ENCODE data around the gene PTPRQ.

- TF ChIP-seq, protein P1, sequence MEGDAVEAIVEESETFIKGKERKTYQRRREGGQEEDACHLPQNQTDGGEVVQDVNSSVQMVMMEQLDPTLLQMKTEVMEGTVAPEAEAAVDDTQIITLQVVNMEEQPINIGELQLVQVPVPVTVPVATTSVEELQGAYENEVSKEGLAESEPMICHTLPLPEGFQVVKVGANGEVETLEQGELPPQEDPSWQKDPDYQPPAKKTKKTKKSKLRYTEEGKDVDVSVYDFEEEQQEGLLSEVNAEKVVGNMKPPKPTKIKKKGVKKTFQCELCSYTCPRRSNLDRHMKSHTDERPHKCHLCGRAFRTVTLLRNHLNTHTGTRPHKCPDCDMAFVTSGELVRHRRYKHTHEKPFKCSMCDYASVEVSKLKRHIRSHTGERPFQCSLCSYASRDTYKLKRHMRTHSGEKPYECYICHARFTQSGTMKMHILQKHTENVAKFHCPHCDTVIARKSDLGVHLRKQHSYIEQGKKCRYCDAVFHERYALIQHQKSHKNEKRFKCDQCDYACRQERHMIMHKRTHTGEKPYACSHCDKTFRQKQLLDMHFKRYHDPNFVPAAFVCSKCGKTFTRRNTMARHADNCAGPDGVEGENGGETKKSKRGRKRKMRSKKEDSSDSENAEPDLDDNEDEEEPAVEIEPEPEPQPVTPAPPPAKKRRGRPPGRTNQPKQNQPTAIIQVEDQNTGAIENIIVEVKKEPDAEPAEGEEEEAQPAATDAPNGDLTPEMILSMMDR (IDR thresholded peaks at IDR 0.05) = no peak
- TF ChIP-seq POLR2A (IDR thresholded peaks at IDR 0.05) (no peak), POLR2AphosphoS5 (IDR thresholded peaks at IDR 0.05) (no peak)
These were observed 173.7 kb downstream of the PTPRQ start for GRCh38 chr12:80617733-80618132.

All from prostate gland (tissue), 2 donors.